H9 (cell line): Measurements from ENCODE around the gene KLF17. TPM values are rescaled to one million over a fixed set of nuclear protein-coding genes. Genes with fewer than 3 reads are reported as not detected.
A peak's percentile ranks its signal among the peaks of the same experiment; 100 is the strongest.

ENCODE experiments used
- DNase-seq: peaks from one replicate; pipeline ENCODE4 v3.0.0-alpha.2; 2017
- H2AFZ ChIP-seq: one replicate; pipeline ENCODE4 v1.6.1; 2013; ENCODE audit warnings: mild to moderate bottlenecking, low read length, control low read depth, moderate library complexity
- H2AK5ac ChIP-seq: 2 replicates; pipeline ENCODE4 v1.6.1; 2013; ENCODE audit warnings: low read length, control low read depth, mixed read lengths; ENCODE audit not compliant: insufficient read length
- H2BK120ac ChIP-seq: one replicate; pipeline ENCODE4 v1.6.1; 2013; ENCODE audit warnings: low read depth, mild to moderate bottlenecking, low read length, control low read depth, inconsistent platforms; ENCODE audit not compliant: poor library complexity, severe bottlenecking
- H2BK12ac ChIP-seq: 2 replicates; pipeline ENCODE4 v1.6.1; 2013; ENCODE audit warnings: low read length, control low read depth, mixed read lengths, low read depth; ENCODE audit not compliant: insufficient read length
- H2BK15ac ChIP-seq: 2 replicates; pipeline ENCODE4 v1.6.1; 2013; ENCODE audit warnings: low read depth, low read length, control low read depth
- H2BK20ac ChIP-seq: one replicate; pipeline ENCODE4 v1.6.1; 2013; ENCODE audit warnings: low read depth, mild to moderate bottlenecking, low read length, control low read depth, inconsistent platforms; ENCODE audit not compliant: poor library complexity, severe bottlenecking
- H2BK5ac ChIP-seq: 2 replicates; pipeline ENCODE4 v1.6.1; 2013; ENCODE audit warnings: low read length, control low read depth, mixed read lengths; ENCODE audit not compliant: insufficient read length
- H3K14ac ChIP-seq: 2 replicates; pipeline ENCODE4 v1.6.1; 2013; ENCODE audit warnings: low read length, control low read depth; ENCODE audit not compliant: insufficient read depth
- H3K18ac ChIP-seq: 2 replicates; pipeline ENCODE4 v1.6.1; 2013; ENCODE audit warnings: low read depth, mild to moderate bottlenecking, mixed read lengths, low read length, control low read depth; ENCODE audit not compliant: insufficient read length
- H3K23ac ChIP-seq: 2 replicates; pipeline ENCODE4 v1.6.1; 2013; ENCODE audit warnings: low read length, control low read depth, mixed read lengths, low read depth; ENCODE audit not compliant: insufficient read length
- H3K23me2 ChIP-seq: 2 replicates; pipeline ENCODE4 v1.6.1; 2013; ENCODE audit warnings: low read depth, mild to moderate bottlenecking, mixed read lengths, low read length, control low read depth; ENCODE audit not compliant: insufficient read length, poor library complexity, severe bottlenecking
- H3K27ac ChIP-seq: 2 replicates; pipeline ENCODE4 v1.5.1; 2013; ENCODE audit warnings: low read length, control low read depth, mixed read lengths, low read depth; ENCODE audit not compliant: insufficient read length
- H3K27me3 ChIP-seq: 2 replicates; pipeline ENCODE4 v1.6.1; 2013; ENCODE audit warnings: low read length, control low read depth, inconsistent platforms; ENCODE audit not compliant: insufficient read depth
- H3K4ac ChIP-seq: 2 replicates; pipeline ENCODE4 v1.6.1; 2013; ENCODE audit warnings: low read depth, mild to moderate bottlenecking, control low read depth, inconsistent platforms, low read length, moderate library complexity
- H3K4me1 ChIP-seq: 2 replicates; pipeline ENCODE4 v1.6.1; 2013; ENCODE audit warnings: low read length, control low read depth, inconsistent platforms; ENCODE audit not compliant: insufficient read depth
- H3K4me2 ChIP-seq: 2 replicates; pipeline ENCODE4 v1.6.1; 2013; ENCODE audit warnings: low read length, control low read depth, mixed read lengths; ENCODE audit not compliant: insufficient read length, insufficient read depth
- H3K56ac ChIP-seq: 2 replicates; pipeline ENCODE4 v1.6.1; 2013; ENCODE audit warnings: low read depth, mild to moderate bottlenecking, mixed read lengths, low read length, control low read depth; ENCODE audit not compliant: insufficient read length
- H3K79me1 ChIP-seq: 2 replicates; pipeline ENCODE4 v1.6.1; 2013; ENCODE audit warnings: low read depth, mild to moderate bottlenecking, moderate library complexity, low read length, control low read depth, inconsistent platforms; ENCODE audit not compliant: insufficient read depth, poor library complexity, severe bottlenecking
- H3K79me2 ChIP-seq: 2 replicates; pipeline ENCODE4 v1.6.1; 2013; ENCODE audit warnings: low read length, control low read depth, inconsistent platforms; ENCODE audit not compliant: insufficient read depth
- H3K9ac ChIP-seq: 2 replicates; pipeline ENCODE4 v1.6.1; 2013; ENCODE audit warnings: low read length, control low read depth, mixed read lengths; ENCODE audit not compliant: insufficient read length; ENCODE audit errors: extremely low read depth
- H3K9me3 ChIP-seq: one replicate; pipeline ENCODE4 v1.6.1; 2013; ENCODE audit warnings: low read depth, low read length, inconsistent platforms; ENCODE audit not compliant: control insufficient read depth
- H3T11ph ChIP-seq: one replicate; pipeline ENCODE4 v1.6.1; 2013; ENCODE audit warnings: mild to moderate bottlenecking, low read length, control low read depth, inconsistent platforms
- H4K20me1 ChIP-seq: one replicate; pipeline ENCODE4 v1.6.1; 2013; ENCODE audit not compliant: control insufficient read depth, insufficient read length, insufficient read depth
- H4K5ac ChIP-seq: 2 replicates; pipeline ENCODE4 v1.6.1; 2013; ENCODE audit warnings: low read depth, mild to moderate bottlenecking, mixed read lengths, low read length, control low read depth; ENCODE audit not compliant: insufficient read length
- H4K8ac ChIP-seq: replicated peaks from 2 replicates; pipeline ENCODE4 v1.6.1; 2013; ENCODE audit warnings: low read length, control low read depth, mixed read lengths, low read depth; ENCODE audit not compliant: insufficient read length
- H4K91ac ChIP-seq: 2 replicates; pipeline ENCODE4 v1.6.1; 2013; ENCODE audit warnings: low read depth, mild to moderate bottlenecking, moderate library complexity, mixed read lengths, low read length, control low read depth; ENCODE audit not compliant: insufficient read length
- H3K27ac Mint-ChIP-seq, 3 experiments: 2 replicates in 2 of 3; 3 replicates in 1 of 3; pipeline ENCODE4 v1.8.0; 2020 to 2021; ENCODE audit warnings: mixed read lengths in 3 of 3, mild to moderate bottlenecking in 1 of 3, moderate library complexity in 1 of 3
- H3K27me3 Mint-ChIP-seq: 2 replicates; pipeline ENCODE4 v1.8.0; 2021; ENCODE audit warnings: low read depth, mild to moderate bottlenecking, moderate library complexity, mixed read lengths
- H3K36me3 Mint-ChIP-seq, 3 experiments: 2 replicates in 2 of 3; 3 replicates in 1 of 3; pipeline ENCODE4 v1.8.0; 2020 to 2021; ENCODE audit warnings: low read depth in 3 of 3, mixed read lengths in 3 of 3; ENCODE audit not compliant: insufficient read depth in 1 of 3
- H3K4me1 Mint-ChIP-seq, 2 experiments: 2 replicates each; pipeline ENCODE4 v1.8.0; 2020; ENCODE audit warnings: mixed read lengths in 2 of 2
- H3K4me3 Mint-ChIP-seq, 2 experiments: 2 replicates in 1 of 2; 3 replicates in 1 of 2; pipeline ENCODE4 v1.8.0; 2020 to 2021; ENCODE audit warnings: mild to moderate bottlenecking in 2 of 2, mixed read lengths in 2 of 2, moderate library complexity in 1 of 2
- H3K9me3 Mint-ChIP-seq, 2 experiments: 2 replicates in 1 of 2; 3 replicates in 1 of 2; pipeline ENCODE4 v1.8.0; 2020; ENCODE audit warnings: mild to moderate bottlenecking in 2 of 2, mixed read lengths in 2 of 2, moderate library complexity in 1 of 2
- WGBS: extraction: QIAGEN DNeasy Blood & Tissue Kit; methylation state at CpG from one replicate; pipeline ENCODE4 v1.1.7; 2013; ENCODE audit warnings: missing lambda C conversion rate, low lambda C conversion rate, mixed read lengths; ENCODE audit not compliant: insufficient read length; ENCODE audit errors: extremely low coverage; 5-methylcytosine and 5-hydroxymethylcytosine counted together
- total RNA-seq: library from RNA; stranded (reverse); gene quantifications from 2 replicates; pipeline ENCODE4 v1.2.1, GENCODE V29; 2021
- TF ChIP-seq, protein P1 (sequence below): fragments of 200-600 bp; sonication (generic); conservative IDR thresholded peaks from 3 replicates; pipeline ENCODE4 v1.8.0; 2021; ENCODE audit warnings: antibody characterized with exemption, mild to moderate bottlenecking

Gene KLF17
- total RNA-seq, 1 experiment from 2014 or later, result 0.09 TPM

DNA sequence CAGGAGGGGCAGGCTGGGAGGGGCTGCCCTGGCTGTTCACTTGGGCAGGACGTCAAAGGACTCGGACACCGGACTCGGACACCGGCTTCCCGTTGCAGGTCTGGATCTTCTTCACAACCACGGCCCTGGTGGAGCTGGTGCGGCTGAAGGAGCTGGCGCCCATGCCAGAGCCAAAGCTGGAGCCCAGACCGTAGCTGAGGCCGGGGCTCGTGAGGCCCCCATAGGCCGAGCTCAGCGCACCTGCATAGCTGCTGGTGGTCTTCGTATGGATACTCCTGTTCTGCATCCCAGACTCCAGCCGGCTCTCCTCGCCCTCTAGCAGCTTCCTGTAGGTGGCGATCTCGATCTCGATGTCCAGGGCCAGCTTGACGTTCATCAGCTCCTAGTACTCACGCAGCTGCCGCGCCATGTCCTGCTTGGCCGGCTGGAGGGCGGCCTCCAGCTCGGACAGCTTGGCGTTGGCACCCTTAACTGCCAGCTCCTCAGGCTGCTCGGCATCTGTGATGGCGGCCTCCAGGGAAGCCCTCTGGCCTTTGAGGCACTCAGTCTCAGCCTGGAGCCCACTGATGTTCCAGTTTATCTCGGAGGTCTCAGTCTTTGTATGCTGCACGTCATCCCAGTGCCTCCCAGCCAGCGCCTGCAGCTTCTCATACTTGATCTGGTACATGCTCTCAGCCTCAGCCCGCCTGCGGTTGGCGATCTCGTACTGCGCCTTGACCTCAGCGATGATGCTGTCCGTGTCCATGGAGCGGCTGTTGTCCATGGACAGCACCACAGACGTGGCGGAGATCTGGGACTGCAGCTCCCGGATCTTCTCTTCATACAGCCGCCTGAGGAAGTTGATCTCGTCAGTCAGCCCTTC is 15.1 kb upstream of the KLF17 start:
- H3K9me3 Mint-ChIP-seq, result no peaks in the 10 kb centered on the region
- H3K23me2 ChIP-seq, result peaks cover 4% of the 10 kb centered on the region
- no peak overlapping the region for H3T11ph ChIP-seq
- no peak overlapping the region for H2BK15ac ChIP-seq
- no CpG with 5 or more reads among the region's 46 CpGs for WGBS
- no peak overlapping the region for H3K18ac ChIP-seq
- H2BK12ac ChIP-seq, result no peak overlapping the region
- no peak overlapping the region for H3K4ac ChIP-seq
- no peak overlapping the region for H2AK5ac ChIP-seq
- H3K27ac Mint-ChIP-seq, result no peak overlapping the region
- H3K27me3 Mint-ChIP-seq, result peaks cover 12% of the 10 kb centered on the region
- no peaks in the 10 kb centered on the region for H3K36me3 Mint-ChIP-seq
- H2BK5ac ChIP-seq, result no peak overlapping the region
- H4K91ac ChIP-seq, result no peak overlapping the region
- H3K4me1 ChIP-seq, result no peaks in the 10 kb centered on the region
- no peak overlapping the region for H3K23ac ChIP-seq
- H3K27ac ChIP-seq, result no peak overlapping the region
- H3K4me1 Mint-ChIP-seq, result peaks cover 15 to 17% of the 10 kb centered on the region in 2 experiments
- H4K20me1 ChIP-seq, result no peaks in the 10 kb centered on the region
- H2BK20ac ChIP-seq, result no peak overlapping the region
- H3K9ac ChIP-seq, result no peak overlapping the region
- no peaks in the 10 kb centered on the region for H3K79me2 ChIP-seq
- no peak overlapping the region for H3K4me2 ChIP-seq
- H3K9me3 ChIP-seq, result no peaks in the 10 kb centered on the region
- H4K5ac ChIP-seq, result no peak overlapping the region
- H3K14ac ChIP-seq, result no peak overlapping the region
- no peak overlapping the region for H2BK120ac ChIP-seq
- H3K4me3 Mint-ChIP-seq, result no peak overlapping the region
- peak; percentile 87 for DNase-seq
- no peak overlapping the region for H4K8ac ChIP-seq
- H3K56ac ChIP-seq, result no peak overlapping the region
- H3K27me3 ChIP-seq, result no peaks in the 10 kb centered on the region
- TF ChIP-seq, protein P1, sequence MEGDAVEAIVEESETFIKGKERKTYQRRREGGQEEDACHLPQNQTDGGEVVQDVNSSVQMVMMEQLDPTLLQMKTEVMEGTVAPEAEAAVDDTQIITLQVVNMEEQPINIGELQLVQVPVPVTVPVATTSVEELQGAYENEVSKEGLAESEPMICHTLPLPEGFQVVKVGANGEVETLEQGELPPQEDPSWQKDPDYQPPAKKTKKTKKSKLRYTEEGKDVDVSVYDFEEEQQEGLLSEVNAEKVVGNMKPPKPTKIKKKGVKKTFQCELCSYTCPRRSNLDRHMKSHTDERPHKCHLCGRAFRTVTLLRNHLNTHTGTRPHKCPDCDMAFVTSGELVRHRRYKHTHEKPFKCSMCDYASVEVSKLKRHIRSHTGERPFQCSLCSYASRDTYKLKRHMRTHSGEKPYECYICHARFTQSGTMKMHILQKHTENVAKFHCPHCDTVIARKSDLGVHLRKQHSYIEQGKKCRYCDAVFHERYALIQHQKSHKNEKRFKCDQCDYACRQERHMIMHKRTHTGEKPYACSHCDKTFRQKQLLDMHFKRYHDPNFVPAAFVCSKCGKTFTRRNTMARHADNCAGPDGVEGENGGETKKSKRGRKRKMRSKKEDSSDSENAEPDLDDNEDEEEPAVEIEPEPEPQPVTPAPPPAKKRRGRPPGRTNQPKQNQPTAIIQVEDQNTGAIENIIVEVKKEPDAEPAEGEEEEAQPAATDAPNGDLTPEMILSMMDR, result peak; percentile 72
- H2AFZ ChIP-seq, result no peak overlapping the region
- no peaks in the 10 kb centered on the region for H3K79me1 ChIP-seq
